ENCODE measurements around the gene GDF3. TPM values are rescaled to one million over a fixed set of nuclear protein-coding genes. Genes with fewer than 3 reads are reported as not detected.

The GDF3 gene
- polyA plus RNA-seq, 2 donors: 0.02 TPM; not detected in 1

DNA sequence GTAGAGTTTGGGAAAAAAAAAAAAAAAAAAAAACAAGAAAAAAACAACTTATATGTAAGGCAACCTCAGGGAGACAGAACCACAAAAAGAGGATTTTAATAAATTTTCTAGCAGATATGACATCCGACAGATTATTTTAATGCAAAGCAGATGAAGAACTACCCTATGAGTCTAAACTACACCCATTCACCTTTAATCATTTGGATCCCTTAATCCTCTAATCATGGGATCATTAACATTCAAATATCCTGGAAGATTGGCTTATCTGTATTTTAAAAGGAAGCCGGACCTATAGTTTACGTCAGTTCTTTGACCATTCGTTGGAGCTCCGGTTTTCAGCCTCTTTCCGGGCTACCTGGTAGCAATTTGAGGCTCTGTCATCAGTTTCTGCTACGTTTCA lies 15.6 kb upstream of the GDF3 start, which contains the start of gene DPPA3:
DPPA3 (plus strand) TSS at position 301 of the 400 bp plus-strand sequence. CDS start 138 bp downstream, outside the sequence.
- H3K4me1 ChIP-seq (ENCODE audit: control insufficient read depth in 2 of 2, insufficient read depth in 2 of 2, low read length in 1 of 2): no peaks in the 10 kb centered on the region
- 73 to 81% methylated on average over 7 of the region's 7 CpGs for WGBS, 2 donors
- H3K9me3 ChIP-seq (ENCODE audit: control insufficient read depth in 2 of 2, insufficient read depth in 1 of 2, low read depth in 1 of 2, low read length in 1 of 2): no peaks in the 10 kb centered on the region
- no peaks in the 10 kb centered on the region for H3K36me3 ChIP-seq (ENCODE audit: control insufficient read depth in 2 of 2, insufficient read depth in 2 of 2, low read length in 1 of 2)
- no peak within 1 kb of the TSS for H3K27ac ChIP-seq (ENCODE audit: low read depth in 2 of 2, low read length in 1 of 2)
- H3K27me3 ChIP-seq (ENCODE audit: control insufficient read depth in 1 of 2, insufficient read depth in 2 of 2, low read length in 2 of 2): no peaks in the 10 kb centered on the region
- H3K4me3 ChIP-seq (ENCODE audit: low read depth in 1 of 2, low read length in 2 of 2): no peak within 1 kb of the TSS

DNA sequence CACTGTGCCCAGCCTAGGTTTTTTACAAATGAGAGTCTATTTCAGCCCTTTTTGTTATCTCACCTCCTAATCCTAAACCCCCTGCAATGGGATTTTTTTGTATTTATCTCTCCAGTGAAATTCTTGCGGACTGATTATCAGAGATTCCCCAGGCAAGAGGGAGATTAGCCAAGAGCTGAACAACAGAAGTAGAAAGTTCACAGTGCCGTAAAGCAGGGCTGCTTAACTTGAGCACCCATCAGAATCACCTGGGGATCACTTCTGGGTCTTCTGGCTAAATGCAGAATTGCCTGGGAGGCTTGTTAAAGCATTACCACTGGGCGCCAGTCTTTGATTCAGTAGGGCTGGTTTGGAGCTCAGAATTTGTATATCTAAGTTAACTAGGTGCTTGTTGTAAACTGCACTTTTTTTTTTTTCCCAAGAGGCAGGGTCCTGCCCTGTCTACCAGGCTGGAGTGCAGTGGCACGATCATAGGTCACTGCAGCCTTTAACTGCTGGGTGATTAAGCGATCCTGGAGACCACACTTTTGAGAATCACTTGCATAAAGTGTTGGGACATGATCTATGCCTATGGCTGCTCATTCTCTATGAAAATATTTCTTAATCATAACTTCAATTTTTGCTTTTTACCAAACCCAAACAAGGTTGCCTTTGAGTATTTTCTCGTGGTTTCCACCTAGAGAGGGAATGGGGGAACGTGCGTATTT lies 14.5 kb upstream of the GDF3 start:
- Histone ChIP-seq H3K4me3 (ENCODE audit: low read depth in 1 of 2, low read length in 2 of 2) (no peak overlapping the region), H3K36me3 (ENCODE audit: control insufficient read depth in 2 of 2, insufficient read depth in 2 of 2, low read length in 1 of 2) (no peaks in the 10 kb centered on the region), H3K9me3 (ENCODE audit: control insufficient read depth in 2 of 2, insufficient read depth in 1 of 2, low read depth in 1 of 2, low read length in 1 of 2) (no peaks in the 10 kb centered on the region), H3K4me1 (ENCODE audit: control insufficient read depth in 2 of 2, insufficient read depth in 2 of 2, low read length in 1 of 2) (no peaks in the 10 kb centered on the region), H3K27me3 (ENCODE audit: control insufficient read depth in 1 of 2, insufficient read depth in 2 of 2, low read length in 2 of 2) (no peaks in the 10 kb centered on the region), H3K27ac (ENCODE audit: low read depth in 2 of 2, low read length in 1 of 2) (no peak overlapping the region)
- WGBS, 2 donors: 60 to 73% methylated on average over 8 of the region's 8 CpGs

DNA sequence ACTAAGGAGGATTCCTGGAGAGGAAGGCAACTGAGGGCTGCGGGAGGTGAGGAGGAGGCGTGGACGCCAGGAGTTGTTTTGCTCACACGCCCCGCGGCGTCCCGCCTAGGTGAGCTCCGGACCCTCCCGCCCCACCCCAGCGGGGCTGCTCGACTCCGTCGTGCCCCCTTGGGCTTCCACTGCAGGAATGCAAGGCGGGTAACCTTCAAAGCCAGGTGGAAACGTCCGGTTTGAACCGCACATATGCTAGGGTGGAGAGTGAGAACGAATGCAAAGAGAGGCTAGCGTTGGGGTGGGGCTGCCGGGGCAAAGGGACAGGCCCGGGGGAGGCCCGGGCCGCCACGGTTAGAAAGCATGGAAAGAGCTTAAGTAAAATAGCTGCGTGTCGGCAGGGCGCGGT lies 10.3 kb upstream of the GDF3 start:
- Histone ChIP-seq H3K36me3 (ENCODE audit: control insufficient read depth in 2 of 2, insufficient read depth in 2 of 2, low read length in 1 of 2) (no peaks in the 10 kb centered on the region), H3K4me3 (ENCODE audit: low read depth in 1 of 2, low read length in 2 of 2) (no peak overlapping the region), H3K4me1 (ENCODE audit: control insufficient read depth in 2 of 2, insufficient read depth in 2 of 2, low read length in 1 of 2) (no peaks in the 10 kb centered on the region), H3K27me3 (ENCODE audit: control insufficient read depth in 1 of 2, insufficient read depth in 2 of 2, low read length in 2 of 2) (no peaks in the 10 kb centered on the region), H3K9me3 (ENCODE audit: control insufficient read depth in 2 of 2, insufficient read depth in 1 of 2, low read depth in 1 of 2, low read length in 1 of 2) (no peaks in the 10 kb centered on the region), H3K27ac (ENCODE audit: low read depth in 2 of 2, low read length in 1 of 2) (no peak overlapping the region)
- WGBS, 2 donors: 89% methylated on average over 29 of the region's 29 CpGs

DNA sequence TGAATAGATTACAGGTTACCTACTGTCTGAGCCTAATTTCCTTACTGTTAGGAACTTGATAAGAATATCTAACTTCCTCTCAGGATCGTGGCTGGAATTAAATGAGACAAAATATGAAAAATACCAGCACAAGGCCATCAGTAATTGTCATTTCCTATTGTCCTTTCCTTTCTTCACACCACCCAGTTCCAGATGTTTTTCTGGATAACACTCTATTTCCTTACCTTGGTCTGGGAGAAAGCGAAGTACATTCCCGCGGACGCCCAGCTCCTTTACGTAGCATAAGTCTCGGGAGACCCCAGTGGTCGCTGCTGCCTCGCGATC lies 376 bp downstream of the GDF3 start:
- H3K36me3 ChIP-seq (ENCODE audit: control insufficient read depth in 2 of 2, insufficient read depth in 2 of 2, low read length in 1 of 2): no peaks in the 10 kb centered on the region
- no peaks in the 10 kb centered on the region for H3K9me3 ChIP-seq (ENCODE audit: control insufficient read depth in 2 of 2, insufficient read depth in 1 of 2, low read depth in 1 of 2, low read length in 1 of 2)
- no peaks in the 10 kb centered on the region for H3K4me1 ChIP-seq (ENCODE audit: control insufficient read depth in 2 of 2, insufficient read depth in 2 of 2, low read length in 1 of 2)
- H3K4me3 ChIP-seq (ENCODE audit: low read depth in 1 of 2, low read length in 2 of 2): no peak overlapping the region
- 29 to 46% methylated on average over 10 of the region's 10 CpGs for WGBS, 2 donors
- H3K27ac ChIP-seq (ENCODE audit: low read depth in 2 of 2, low read length in 1 of 2): no peak overlapping the region
- H3K27me3 ChIP-seq (ENCODE audit: control insufficient read depth in 1 of 2, insufficient read depth in 2 of 2, low read length in 2 of 2): no peaks in the 10 kb centered on the region

DNA sequence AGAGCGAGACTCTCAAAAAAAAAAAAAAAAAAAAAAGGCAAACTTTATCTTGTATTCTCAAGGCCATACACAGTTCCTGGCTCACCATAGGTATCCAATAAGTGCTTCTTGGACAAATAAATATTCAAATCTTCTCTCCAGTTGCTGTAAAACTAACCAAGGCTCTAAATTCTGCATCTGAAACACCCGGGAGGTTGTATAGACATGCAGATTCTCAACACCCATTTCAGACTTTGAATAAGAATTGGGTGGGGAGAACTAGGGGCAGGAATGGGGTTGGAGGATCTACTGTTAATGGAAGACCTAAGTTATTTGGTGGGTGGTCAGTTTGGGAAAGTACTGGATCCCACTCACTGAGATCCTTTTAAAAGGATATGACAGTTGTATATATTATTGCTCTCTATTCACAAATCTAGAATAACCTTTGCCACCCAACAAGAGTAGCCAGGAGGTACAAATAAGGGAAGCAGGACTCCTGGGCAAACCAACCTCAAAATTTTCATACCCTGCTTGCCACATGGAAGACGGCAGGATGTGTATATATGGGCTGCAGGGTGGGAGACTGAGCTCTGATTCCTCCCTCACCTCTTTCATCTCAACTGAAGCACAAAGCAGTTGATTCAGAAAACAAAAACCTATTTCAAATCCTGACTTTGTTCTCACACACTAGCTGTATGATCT lies 879 bp downstream of the GDF3 start:
- 62 to 63% methylated on average over 3 of the region's 3 CpGs for WGBS, 2 donors

DNA sequence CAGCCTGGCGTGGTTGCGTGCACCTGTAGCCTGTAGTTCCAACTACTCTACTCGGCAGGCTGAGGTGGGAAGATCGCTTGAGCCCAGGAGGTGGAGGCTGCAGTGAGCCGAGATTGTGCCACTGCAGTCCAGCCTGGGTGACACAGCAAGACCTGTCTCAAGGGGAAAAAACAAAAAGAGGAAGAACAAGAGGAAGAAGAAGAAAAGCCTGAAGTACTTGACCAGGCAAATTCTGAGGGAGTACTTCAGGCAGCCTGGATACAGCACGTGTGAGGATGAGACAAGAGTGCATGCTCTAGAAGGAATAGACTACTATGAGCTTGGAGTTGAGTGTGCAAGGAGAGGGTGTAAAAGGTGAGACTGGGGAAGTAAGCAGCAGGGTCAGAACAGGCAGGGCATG lies 1.8 kb downstream of the GDF3 start:
- no peaks in the 10 kb centered on the region for H3K9me3 ChIP-seq (ENCODE audit: control insufficient read depth in 2 of 2, insufficient read depth in 1 of 2, low read depth in 1 of 2, low read length in 1 of 2)
- H3K36me3 ChIP-seq (ENCODE audit: control insufficient read depth in 2 of 2, insufficient read depth in 2 of 2, low read length in 1 of 2): no peaks in the 10 kb centered on the region
- no peaks in the 10 kb centered on the region for H3K27me3 ChIP-seq (ENCODE audit: control insufficient read depth in 1 of 2, insufficient read depth in 2 of 2, low read length in 2 of 2)
- 77 to 79% methylated on average over 6 of the region's 6 CpGs for WGBS, 2 donors
- no peak overlapping the region for H3K4me3 ChIP-seq (ENCODE audit: low read depth in 1 of 2, low read length in 2 of 2)
- no peak overlapping the region for H3K27ac ChIP-seq (ENCODE audit: low read depth in 2 of 2, low read length in 1 of 2)
- H3K4me1 ChIP-seq (ENCODE audit: control insufficient read depth in 2 of 2, insufficient read depth in 2 of 2, low read length in 1 of 2): no peaks in the 10 kb centered on the region

More for the DNA sequence above, 879 bp downstream of the GDF3 start:
- H3K4me1 ChIP-seq (ENCODE audit: control insufficient read depth in 2 of 2, insufficient read depth in 2 of 2, low read length in 1 of 2): no peaks in the 10 kb centered on the region
- H3K9me3 ChIP-seq (ENCODE audit: control insufficient read depth in 2 of 2, insufficient read depth in 1 of 2, low read depth in 1 of 2, low read length in 1 of 2): no peaks in the 10 kb centered on the region
- H3K36me3 ChIP-seq (ENCODE audit: control insufficient read depth in 2 of 2, insufficient read depth in 2 of 2, low read length in 1 of 2): no peaks in the 10 kb centered on the region
- no peak overlapping the region for H3K27ac ChIP-seq (ENCODE audit: low read depth in 2 of 2, low read length in 1 of 2)
- H3K4me3 ChIP-seq (ENCODE audit: low read depth in 1 of 2, low read length in 2 of 2): no peak overlapping the region
- no peaks in the 10 kb centered on the region for H3K27me3 ChIP-seq (ENCODE audit: control insufficient read depth in 1 of 2, insufficient read depth in 2 of 2, low read length in 2 of 2)

DNA sequence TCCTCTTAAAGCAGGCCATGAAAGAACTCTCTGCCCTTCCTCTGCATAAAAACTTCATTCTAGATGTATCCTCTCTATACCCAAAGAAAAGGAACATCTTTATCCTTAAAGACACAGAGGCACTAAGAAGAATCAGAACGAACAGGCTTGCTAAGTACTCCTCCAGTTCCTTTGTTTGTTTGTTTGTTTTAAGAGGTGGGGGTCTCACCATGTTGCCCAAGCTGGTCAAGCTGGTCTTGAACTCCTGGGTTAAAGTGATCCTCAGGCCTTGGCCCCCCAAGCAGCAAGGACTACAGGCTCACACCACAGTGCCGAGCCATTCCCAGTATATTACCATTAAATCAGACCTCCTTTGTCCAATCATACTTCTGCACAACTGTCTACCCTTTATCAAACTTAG lies 14.0 kb downstream of the GDF3 start:
- Histone ChIP-seq H3K4me3 (ENCODE audit: low read depth in 1 of 2, low read length in 2 of 2) (no peak overlapping the region), H3K36me3 (ENCODE audit: control insufficient read depth in 2 of 2, insufficient read depth in 2 of 2, low read length in 1 of 2) (no peaks in the 10 kb centered on the region), H3K9me3 (ENCODE audit: control insufficient read depth in 2 of 2, insufficient read depth in 1 of 2, low read depth in 1 of 2, low read length in 1 of 2) (no peaks in the 10 kb centered on the region), H3K4me1 (ENCODE audit: control insufficient read depth in 2 of 2, insufficient read depth in 2 of 2, low read length in 1 of 2) (no peaks in the 10 kb centered on the region), H3K27me3 (ENCODE audit: control insufficient read depth in 1 of 2, insufficient read depth in 2 of 2, low read length in 2 of 2) (no peaks in the 10 kb centered on the region), H3K27ac (ENCODE audit: low read depth in 2 of 2, low read length in 1 of 2) (no peak overlapping the region)
- 64 to 73% methylated on average over 2 of the region's 2 CpGs for WGBS, 2 donors

DNA sequence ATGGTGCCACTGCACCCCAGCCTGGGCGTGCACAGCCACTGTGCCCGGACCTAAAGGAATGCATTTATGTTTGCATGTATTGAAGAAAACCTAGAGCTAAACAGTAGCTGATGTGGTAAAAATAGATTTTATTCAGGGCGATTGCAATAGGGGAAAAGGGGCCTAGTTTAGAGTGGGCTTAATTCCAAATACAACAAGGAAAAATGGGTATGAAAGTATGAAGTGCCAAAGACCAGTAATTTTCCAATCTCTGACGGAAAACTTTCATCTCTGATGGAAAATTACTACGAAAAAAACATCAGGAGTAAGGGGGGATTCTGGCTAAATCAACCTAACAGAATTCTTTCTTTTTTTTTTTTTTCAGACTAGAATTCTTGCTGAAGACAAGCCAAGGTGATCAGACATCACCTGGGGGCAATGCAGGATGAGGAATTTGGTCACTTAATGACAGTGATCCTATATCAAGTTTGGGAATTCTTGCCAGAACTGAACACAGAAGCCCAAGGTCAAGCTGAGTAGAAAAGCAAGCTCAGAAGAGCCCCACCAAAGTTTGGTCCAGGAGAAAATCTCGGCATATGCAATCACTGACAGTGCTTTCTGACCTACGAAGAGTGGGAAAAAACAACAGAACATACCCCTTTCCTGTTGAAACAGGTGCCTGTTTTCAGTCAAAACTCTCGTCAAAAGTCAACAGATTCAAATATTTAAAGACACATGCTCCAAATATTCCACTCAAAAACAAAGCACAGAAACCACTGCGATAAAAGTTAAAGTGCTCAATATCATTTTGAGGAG lies 16.1 kb downstream of the GDF3 start:
- Histone ChIP-seq H3K36me3 (ENCODE audit: control insufficient read depth in 2 of 2, insufficient read depth in 2 of 2, low read length in 1 of 2) (no peaks in the 10 kb centered on the region), H3K27ac (ENCODE audit: low read depth in 2 of 2, low read length in 1 of 2) (no peak overlapping the region), H3K4me3 (ENCODE audit: low read depth in 1 of 2, low read length in 2 of 2) (no peak overlapping the region), H3K4me1 (ENCODE audit: control insufficient read depth in 2 of 2, insufficient read depth in 2 of 2, low read length in 1 of 2) (no peaks in the 10 kb centered on the region), H3K9me3 (ENCODE audit: control insufficient read depth in 2 of 2, insufficient read depth in 1 of 2, low read depth in 1 of 2, low read length in 1 of 2) (no peaks in the 10 kb centered on the region), H3K27me3 (ENCODE audit: control insufficient read depth in 1 of 2, insufficient read depth in 2 of 2, low read length in 2 of 2) (no peaks in the 10 kb centered on the region)
- WGBS, 2 donors: 51 to 52% methylated on average over 9 of the region's 9 CpGs

DNA sequence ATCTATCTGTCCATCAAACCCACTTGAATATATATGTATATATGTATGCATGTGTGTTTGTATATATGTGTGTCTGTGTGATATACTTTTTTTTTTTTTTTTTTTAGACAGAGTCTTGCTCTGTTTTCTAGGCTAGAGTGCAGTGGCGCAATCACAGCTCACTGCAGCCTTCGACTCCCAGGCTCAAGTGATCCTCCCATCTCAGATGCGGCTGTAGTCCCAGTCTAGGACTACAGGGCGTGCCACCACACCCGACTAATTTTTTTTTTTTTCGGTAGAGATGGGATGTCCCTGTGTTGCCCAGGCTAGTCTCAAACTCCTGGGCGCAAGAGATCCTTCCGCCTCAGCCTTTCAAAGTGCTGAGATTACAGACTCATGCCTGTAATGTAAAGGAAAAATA lies 16.8 kb downstream of the GDF3 start:
- H3K9me3 ChIP-seq (ENCODE audit: control insufficient read depth in 2 of 2, insufficient read depth in 1 of 2, low read depth in 1 of 2, low read length in 1 of 2): no peaks in the 10 kb centered on the region
- H3K27me3 ChIP-seq (ENCODE audit: control insufficient read depth in 1 of 2, insufficient read depth in 2 of 2, low read length in 2 of 2): no peaks in the 10 kb centered on the region
- H3K4me3 ChIP-seq (ENCODE audit: low read depth in 1 of 2, low read length in 2 of 2): no peak overlapping the region
- 61 to 72% methylated on average over 8 of the region's 8 CpGs for WGBS, 2 donors
- H3K4me1 ChIP-seq (ENCODE audit: control insufficient read depth in 2 of 2, insufficient read depth in 2 of 2, low read length in 1 of 2): no peaks in the 10 kb centered on the region
- H3K27ac ChIP-seq (ENCODE audit: low read depth in 2 of 2, low read length in 1 of 2): no peak overlapping the region
- H3K36me3 ChIP-seq (ENCODE audit: control insufficient read depth in 2 of 2, insufficient read depth in 2 of 2, low read length in 1 of 2): no peaks in the 10 kb centered on the region

Measured in esophagus (tissue), 2 donors.